ENCODE data around the gene HSPE1.
"Not testable (repeated sequence)": the region's sequence is repeated elsewhere in the genome, so short reads cannot be mapped to it uniquely, and the experiment has no call there.

Gene HSPE1

DNA sequence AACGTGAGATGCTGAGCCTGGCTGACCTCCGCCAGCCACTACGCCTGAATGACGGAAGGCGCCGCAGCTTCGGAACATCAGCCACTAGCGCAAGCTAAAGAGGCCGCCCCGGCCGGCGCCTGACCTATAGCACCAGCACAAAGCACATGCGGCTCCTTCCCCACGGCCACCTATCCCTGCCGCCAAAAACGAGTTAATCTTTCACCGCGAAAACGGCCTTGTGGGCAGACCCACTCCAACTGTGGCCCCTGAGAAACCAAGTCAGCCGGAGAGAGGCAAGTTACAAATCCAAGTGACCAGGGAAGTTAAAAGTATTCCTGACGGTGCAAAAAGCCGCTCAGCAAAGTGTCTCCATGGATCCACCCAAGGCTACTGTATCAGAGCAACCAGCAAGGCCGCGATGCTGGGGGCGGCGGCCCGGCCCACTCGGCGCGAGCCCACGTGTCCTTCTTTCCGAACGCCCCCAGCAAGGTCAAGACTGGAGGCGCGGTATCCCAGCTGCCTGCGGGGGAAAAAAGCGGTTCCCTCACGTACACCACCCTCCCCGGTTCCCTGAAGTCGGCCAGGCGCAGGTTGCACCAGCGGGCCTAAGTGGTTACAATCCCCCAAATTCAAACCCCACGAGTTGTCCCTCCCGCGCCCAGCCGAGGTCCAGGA is 1.1 kb upstream of the HSPE1 start:
- DNase-seq, result peak; percentile 68

DNA sequence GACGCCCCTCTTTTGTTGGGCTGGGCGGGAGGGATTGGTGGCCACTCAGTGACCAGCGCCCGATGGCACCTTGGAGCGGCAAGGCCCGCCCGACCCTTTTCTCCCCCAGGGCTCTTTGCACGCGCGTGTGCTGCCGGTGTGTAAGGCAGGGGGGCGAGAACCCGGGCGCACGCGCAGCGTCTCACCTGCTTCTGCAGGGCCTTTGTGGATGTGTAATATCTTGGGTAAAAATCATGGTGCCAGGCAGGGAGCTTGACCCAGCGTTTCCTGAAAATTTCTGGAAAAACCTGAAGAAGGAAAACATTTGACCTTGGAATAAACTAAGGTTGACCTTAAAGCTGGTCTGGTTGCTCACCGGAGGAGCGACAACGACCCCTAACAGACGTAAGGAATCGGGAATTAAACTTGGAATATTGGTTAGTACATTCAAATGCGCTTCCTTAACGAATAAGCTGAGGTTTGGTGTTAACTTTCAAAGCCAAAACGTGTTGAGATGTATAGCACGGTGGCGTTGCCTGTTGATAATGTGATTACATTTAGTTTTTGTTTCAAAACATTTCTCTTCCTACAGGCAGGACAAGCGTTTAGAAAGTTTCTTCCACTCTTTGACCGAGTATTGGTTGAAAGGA is 438 bp downstream of the HSPE1 start:
- DNase-seq, result no peak

DNA sequence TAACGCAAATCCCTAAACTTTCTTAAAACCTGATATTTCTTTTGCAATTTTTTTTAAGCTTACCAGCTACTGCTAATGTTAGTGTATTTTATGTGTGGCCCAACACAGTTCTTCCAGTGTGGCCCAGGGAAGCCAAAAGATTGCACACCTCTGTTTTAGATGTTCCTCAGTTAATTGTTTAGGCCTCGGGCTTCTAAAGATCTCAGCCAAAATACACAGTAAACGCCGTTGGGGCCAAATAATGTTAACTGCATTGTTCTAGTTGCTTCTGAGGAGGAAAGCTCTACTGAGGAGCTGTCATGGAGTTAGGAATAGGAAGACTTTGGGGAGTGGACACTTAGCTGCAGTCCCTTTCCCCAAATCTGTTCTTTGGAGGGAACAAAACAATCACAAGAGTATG is 2.0 kb downstream of the HSPE1 start:
- no peak for DNase-seq

DNA sequence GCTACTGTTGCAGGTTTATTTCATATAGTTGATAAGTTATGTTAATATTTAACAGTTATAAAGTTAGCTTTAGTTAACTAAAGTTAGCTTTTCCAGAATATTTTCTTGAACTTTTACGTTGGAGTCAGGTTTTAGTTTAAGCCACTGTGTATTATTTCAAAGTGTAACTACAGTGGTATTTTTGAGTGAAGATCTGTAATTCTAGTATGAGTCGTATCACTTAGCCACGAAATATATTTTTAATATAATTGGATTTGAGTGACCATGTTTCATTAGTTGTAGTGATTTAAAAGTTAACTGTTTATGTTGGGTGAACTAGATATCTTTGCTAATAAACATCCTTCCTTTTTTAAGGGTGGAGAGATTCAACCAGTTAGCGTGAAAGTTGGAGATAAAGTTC is 2.5 kb downstream of the HSPE1 start:
- DNase-seq, result no peak

DNA sequence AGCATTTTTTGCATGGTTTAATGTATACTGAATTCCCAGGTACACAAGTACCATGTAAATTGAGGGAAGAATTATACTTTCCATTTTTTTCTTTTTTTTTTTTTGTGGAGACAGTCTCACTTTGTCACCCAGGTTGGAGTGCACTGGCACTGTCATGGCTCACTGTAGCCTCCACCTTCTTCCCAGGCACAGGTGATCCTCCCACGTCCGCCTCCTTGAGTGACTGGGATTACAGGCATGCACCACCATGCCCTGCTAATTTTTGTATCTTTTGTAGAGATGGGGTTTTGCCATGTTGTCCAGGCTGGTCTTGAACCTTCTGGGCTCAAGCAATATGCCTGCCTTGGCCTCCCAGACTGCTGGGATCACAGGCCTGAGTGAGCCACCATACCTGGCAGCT is 3.8 kb downstream of the HSPE1 start:
- no peak for DNase-seq

DNA sequence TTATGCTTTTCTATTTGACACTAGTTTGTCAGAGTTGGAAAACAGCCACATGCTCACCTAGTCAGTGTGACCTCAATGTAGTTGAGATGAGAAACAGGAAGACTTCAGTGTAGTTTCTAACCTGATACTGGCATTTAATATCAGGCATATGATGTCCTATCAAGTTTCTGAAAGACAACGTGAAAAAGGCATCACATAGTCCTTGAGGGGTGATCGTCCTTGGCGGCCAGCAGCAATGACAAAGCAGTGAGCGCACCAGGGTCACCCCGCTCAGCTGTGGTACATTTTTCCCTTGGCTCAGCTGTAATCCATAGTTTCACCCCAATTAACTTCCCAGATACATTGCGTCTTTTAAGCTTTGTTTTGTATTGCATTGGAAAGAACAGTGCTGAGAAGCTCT is 4.3 kb downstream of the HSPE1 start:
- no peak for DNase-seq

DNA sequence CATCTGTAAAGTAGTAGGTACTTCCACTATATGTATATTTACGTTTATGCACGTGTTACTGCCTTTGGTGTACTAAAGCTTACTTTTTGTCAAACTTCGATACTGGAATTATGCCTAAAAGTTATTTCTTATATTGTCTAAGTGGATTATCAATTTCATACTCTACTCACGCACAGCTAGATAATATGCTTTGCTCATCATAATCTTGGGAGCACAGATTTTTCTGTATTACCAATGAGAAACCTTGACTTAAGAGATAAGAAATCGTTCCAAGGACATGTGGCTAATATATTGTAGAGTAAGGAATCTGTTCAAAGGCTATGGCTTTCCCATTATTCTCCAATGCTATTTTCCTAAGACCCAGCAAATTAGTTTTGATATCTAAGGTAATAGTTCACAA is 6.5 kb downstream of the HSPE1 start:
- no peak for DNase-seq

DNA sequence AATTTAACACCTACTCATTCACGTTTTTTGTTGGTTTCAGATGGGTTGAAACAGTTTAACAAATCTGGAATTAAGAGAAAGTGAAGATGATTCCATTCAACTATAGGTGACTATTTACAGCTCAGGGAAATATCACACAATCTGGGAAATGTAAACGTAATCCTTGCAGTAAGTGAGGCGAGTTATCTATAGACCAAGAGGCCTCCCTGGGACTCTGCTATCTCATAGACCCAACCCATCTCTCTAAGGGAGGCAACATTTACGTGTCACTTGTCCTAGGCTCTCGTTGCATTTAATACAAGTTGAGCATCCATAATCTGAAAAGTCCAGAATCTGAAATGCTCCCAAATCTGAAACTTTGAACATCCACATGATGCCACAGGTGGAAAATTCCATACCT is 13.7 kb downstream of the HSPE1 start:
- DNase-seq, result no peak

DNA sequence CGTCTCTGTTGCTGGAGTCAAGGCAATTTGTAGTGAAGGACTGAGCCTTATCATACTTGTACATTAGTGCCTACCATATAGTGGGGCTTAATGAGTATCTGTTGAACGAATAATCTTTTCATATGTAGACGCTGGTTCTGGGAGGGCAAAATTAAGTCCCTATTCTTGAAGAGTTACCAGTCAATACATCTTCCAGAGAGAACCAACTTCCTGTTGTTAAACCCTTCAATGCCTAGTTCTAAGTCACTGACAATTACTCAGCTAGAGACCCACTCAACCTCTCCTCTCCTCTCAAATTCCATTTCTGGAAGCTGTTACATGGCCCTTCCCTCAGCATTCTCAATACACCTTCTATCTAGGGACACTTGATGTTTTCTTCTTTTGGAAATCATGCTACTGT is 14.6 kb downstream of the HSPE1 start:
- no peak for DNase-seq

DNA sequence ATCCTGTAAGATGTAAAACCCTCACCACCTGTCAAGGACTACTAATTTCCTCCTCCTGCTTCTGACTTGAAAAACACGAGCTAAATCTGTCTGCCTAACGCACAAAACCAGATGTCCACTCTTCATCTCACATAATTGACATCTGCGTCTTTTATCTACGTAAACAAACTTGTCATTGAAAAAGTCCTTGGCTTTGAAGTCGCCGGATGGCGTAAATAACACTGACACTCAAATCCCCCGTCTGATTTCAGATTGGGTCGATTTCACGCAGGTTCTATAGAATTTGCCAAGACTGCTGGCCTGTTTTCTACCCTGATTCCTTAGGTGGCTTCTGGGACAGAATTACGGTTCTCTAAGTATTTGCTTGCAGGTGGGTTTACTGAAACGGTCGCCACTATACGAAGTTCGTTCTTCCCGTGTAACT is 15.1 kb downstream of the HSPE1 start:
- DNase-seq, result no peak

DNA sequence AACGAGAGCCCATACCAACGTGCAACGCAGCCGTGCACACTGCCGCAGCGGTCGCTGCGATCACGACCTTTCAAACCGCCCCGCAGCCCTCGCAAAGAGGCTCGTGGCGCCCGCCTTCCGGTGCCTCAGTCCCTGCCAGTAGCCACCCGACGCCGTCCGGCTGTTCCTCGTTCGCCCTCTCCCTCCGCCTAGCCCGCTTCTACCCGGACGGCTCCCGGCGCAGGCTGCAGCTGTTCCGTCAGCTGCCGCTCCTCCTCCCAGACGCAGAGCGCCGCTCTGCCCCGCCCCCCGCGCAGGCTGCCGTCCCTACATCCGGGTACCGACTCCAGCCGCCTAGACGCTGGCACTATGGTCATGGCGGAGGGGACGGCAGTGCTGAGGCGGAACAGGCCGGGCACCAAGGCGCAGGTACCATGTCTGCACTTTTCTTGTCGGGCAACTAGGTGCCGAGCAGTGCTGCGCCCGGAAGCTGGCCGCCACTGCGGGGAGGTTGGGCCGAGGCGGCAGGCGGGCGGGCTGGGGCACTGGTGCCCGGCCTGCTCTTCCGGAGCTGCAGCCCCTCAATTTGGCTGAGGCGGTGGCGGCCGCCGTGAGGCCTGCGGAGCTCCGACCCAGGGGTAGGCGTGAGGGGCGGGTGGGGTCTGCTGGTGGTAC is 15.7 kb downstream of the HSPE1 start, which contains the start of gene MOB4:
Gene MOB4, plus strand, starts transcription at position 328 of the 654 bp plus-strand sequence. Its CDS starts 21 bp downstream, at position 349.
- peak; percentile 96 for DNase-seq

DNA sequence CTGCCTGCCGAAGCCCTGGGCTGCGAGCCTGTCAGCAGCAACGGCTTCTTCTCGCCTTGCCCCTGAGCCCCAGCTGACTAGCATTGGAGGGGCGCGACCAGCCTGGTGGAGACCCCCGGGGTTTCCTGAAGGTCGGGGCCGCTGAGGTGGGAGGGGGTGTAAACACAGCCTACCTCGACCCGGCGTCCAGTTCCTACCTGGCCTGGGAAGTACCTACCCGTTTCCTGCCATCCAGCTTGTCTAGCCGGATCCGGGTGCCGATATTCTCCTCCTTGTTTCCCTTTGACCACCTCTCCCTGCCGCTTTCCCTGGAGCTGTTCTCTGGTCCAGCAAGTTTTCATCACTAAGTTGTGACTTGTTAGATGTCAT is 16.2 kb downstream of the HSPE1 start:
- no peak for DNase-seq

DNA sequence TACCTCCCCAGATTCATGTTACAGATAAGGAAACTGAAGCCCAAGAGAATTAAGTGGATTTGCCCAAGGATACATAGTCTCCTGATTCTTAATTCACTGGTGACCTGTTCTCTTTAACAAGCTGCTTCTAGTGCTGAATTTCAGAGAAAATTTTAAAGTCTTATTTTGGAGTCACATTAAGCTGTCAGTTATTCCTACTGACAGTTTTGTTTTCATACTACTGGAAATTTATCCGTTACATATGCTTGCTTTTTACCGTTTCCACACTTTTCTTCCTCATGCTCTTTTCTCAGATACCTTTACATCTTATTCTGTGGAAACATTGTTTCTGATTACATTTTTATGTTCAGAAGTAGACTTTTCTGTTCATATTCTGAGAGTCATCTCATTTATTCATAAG is 17.0 kb downstream of the HSPE1 start:
- no peak for DNase-seq

DNA sequence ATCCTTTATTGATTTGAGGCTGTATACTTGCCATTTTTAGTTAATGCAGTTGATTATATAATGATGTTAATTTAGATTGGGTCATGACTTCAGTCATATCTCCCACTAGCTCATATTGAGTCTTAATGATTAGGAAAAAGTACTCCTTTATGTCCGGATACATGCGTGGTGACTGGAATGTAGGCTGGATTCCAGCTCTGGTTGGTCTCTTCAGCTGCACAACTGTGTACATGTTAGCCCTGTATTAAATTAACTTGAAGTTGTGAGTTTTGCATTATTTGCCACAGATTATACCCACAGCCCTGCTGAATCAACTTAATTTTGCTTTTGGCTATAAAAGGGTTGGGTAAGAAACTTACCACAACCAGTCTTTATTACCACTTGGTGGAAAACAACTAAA is 38.2 kb downstream of the HSPE1 start:
- no peak for DNase-seq

DNA sequence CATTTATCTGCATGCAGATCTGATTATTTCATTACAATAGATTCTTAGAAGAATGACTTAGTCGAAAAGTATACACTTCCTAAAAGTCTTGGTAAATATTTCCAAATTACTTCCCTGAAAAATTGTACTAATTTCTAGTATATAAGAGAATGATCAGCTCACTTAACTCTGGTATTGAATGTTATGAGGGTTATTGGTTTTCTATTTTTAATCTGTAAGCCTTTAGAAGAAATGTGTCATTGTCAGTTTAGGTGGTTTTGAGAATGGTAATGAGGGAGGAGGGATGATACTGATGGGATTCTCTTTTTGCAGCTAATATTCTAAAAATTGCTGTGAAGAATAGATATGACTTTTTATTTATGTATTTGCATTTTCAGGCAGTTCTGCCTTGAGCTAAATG is 39.6 kb downstream of the HSPE1 start:
- no peak for DNase-seq

DNA sequence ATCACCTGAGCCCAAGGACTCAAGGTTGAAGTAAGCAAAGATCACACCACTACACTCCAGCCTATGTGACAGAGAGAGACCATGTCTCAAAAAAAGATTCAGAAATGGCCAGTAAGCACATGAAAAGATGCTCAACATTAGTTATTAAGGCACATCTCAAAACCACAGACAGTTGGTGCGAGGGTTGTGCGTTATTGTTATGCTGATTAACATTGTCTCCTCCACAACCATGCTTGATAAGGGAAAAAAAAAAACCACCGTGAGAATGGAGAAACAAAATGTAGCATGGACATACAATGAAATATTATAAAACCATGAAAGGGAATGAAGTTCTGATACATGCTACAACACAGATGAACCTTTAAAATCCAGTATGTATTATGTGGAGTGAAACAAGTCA is 43.0 kb downstream of the HSPE1 start:
- no peak for DNase-seq

DNA sequence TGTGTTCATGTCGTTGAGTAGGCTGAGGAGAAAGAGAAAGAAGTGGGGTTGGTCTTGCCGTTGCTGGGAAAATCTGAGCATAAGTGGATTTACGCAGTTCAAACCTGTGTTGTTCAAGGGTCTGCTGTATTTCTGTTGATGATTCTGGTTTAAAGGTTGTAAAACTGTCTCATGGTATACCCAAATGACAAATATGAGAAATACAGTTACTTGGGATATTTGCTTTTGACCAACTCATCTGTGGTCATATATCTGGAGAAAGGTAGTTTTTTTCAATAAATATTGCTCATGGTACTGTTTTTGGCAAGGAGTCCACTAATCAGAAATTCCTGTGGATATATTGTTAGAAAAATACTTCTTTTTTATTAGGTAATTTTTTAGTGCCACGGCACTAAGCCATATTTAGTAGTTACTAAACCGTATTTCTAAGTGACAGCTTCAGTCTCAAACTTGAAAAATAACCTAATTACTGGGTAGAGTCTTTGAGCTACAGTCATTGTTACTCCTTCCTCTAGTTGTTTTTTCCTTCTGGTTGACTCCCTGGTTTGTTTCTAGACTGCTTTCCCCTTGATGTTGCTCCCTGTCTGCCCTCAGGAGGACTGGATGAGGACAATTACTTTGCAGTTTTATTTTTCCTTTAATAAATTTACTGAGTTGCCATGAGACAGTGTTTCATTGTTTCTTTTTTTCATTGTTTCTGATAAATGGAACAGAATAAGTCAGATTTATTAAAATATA is 47.2 kb downstream of the HSPE1 start:
- DNase-seq, result no peak

DNA sequence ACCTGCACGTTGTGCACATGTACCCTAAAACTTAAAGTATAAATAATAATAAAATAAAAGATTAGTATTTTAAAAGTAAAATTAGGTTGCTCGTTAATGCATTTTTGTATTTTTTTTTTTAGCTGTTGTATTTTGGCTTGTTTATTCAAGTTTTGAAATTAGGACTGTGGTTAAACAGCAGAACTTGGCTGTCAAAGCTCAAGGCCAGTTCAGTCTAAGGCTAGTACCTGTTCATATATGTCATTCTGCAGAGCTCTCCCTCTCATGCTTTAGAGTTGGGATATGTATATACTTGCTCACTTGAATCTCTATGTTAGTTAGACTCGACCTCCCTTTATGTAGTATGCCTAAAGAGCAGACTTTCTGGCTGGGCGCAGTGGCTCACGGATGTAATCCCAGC is 48.4 kb downstream of the HSPE1 start:
- no peak for DNase-seq

DNA sequence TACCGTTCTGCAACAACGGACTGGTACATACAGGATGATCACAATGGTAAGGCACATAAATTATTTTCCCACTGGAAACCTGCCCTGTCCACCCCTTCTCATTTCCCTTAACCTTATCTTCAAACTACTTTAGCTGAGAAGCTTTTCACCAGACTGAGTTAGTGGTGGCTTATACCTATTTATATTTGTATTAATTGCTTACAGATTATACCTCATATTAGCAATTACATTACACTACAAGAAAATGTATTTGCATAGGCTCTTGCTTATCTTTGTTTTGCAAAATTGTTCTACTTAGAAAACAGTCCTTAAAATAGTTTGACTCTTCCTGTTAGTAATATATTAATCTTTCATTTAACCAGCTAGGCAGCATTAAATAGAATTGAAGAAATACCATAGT is 51.1 kb downstream of the HSPE1 start:
- not testable (repeated sequence) for DNase-seq
